G401 (cell line): Measurements from ENCODE around the gene NKAIN1. TPM values are rescaled to one million over a fixed set of nuclear protein-coding genes. Genes with fewer than 3 reads are reported as not detected.

Experiments used
- DNase-seq: peaks from one replicate; pipeline ENCODE4 v3.0.0-alpha.2; 2015; ENCODE audit warnings: low spot score
- in situ Hi-C: cut with HindIII; loops from 2 replicates; pipeline ENCODE4 v1.10.0; 2016; ENCODE audit warnings: low sequenced_read_pairs, mixed read lengths
- total RNA-seq: library from RNA; depleted of rRNA; stranded (reverse); fragments of >200 nt; shearing (Covaris generic); gene quantifications from 2 replicates; pipeline ENCODE4 v1.2.3, GENCODE V29; 2014

The NKAIN1 gene
- total RNA-seq, 1 experiment from 2014 or later: 3.6 TPM

- in situ Hi-C loops: no loop called here
- no peak for DNase-seq
These were observed 1.1 kb downstream of the NKAIN1 start for GRCh38 chr1:31238612-31238985.

DNA sequence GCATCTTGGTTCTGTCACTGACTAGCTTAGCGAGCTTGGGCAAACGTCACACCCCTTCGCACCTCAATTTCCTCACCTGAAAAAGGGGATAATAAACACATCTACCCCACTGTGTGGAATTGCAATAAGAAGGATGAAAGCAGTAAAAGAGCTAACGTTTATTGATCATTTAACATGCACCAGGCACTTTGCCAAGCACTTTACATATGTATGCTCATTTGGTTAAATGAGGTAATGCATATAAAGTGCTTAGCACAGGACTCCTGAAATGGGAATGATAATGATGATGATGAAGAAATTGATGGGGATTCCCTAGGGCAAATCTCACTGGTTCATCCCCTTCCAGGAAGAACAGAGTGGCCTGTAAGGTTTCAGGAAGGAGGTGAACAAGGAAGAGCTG lies 4.8 kb downstream of the NKAIN1 start:
- in situ Hi-C loops: no loop called here
- DNase-seq: no peak

- DNase-seq: no peak
- in situ Hi-C loops: no loop called here
These were observed 5.5 kb downstream of the NKAIN1 start for GRCh38 chr1:31234123-31234708.

DNA sequence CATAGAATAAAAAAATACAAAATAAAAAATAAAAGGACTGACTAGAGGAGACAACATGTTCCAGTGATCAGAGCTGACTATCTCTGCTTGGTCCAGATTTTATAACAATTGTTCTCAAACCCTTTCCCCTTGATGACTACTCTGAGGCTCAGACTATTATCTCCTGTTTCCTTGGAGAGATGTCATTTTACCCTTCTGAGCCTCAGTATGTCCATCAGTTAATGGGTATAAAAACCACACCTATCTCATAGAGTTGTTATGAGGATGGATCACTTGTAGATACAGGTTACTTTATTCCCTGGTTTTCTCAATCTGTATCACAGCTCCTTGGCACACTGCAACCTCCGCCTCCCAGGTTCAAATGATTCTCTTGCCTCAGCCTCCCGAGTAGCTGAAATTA lies 7.0 kb downstream of the NKAIN1 start:
- in situ Hi-C loops: no loop called here
- no peak for DNase-seq

- no peak for DNase-seq
- in situ Hi-C loops: no loop called here
These were observed 7.9 kb downstream of the NKAIN1 start for GRCh38 chr1:31231802-31232201.

- in situ Hi-C loops: no loop called here
- DNase-seq: no peak
These were observed 9.3 kb downstream of the NKAIN1 start for GRCh38 chr1:31230378-31230777.

GRCh38 chr1:31228986-31229385 lies 10.7 kb downstream of the NKAIN1 start:
- in situ Hi-C loops: no loop called here
- DNase-seq: no peak

GRCh38 chr1:31227891-31228568 lies 11.7 kb downstream of the NKAIN1 start:
- in situ Hi-C loops: no loop called here
- peak; percentile 93 for DNase-seq

GRCh38 chr1:31224068-31224467 lies 15.6 kb downstream of the NKAIN1 start:
- DNase-seq: no peak
- in situ Hi-C loops: no loop called here

- no peak for DNase-seq
- in situ Hi-C loops: no loop called here
These were observed 17.5 kb downstream of the NKAIN1 start for GRCh38 chr1:31222176-31222575.

DNA sequence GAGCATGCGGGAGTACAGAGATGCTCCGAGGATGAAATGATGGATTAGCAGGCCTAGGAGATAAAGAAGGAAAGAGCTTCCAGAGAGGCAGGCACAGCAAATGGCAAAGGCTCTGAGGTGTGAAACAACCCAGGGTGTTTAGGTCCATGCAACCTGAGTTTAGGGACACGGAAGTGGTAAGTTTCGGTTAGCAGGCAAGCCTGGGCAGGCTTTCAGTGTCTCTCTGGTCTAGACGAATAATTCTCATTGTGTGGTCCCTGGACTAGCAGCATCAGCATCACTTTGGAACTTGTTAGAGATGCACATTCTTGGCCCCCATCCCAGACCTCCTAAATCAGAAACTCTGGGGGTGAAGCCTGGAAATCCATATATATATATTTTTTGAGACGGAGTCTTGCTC lies 18.6 kb downstream of the NKAIN1 start:
- no peak for DNase-seq
- in situ Hi-C loops: no loop called here

DNA sequence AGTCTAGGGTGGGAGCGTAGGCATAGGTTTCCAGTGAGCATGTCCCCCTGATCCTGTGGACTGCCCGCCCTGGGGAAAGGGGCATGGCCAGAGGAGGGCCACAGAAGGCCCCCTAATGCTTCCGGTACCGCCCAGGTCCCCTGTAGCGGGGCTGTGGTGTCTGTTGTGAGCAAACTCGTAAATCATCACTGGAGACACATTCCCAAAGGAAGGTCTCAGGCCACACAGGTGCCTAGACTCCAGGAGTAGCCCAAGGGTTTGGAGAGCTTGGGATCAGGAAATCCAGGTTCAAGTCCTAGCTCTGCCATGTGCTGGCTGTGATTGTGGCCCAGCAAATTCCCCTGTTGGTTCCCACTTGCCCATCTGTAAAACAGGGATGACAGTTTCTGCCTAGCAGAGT lies 20.2 kb downstream of the NKAIN1 start:
- DNase-seq: no peak
- in situ Hi-C loops: no loop called here

- peak; percentile 70 for DNase-seq
- in situ Hi-C loops: no loop called here
These were observed 21.0 kb downstream of the NKAIN1 start for GRCh38 chr1:31218705-31219104.

- DNase-seq: peak; percentile 79
- in situ Hi-C loops: no loop called here
These were observed 23.7 kb downstream of the NKAIN1 start for GRCh38 chr1:31216016-31216415.

GRCh38 chr1:31215065-31215570 lies 24.6 kb downstream of the NKAIN1 start:
- in situ Hi-C loops: no loop called here
- DNase-seq: no peak

GRCh38 chr1:31214316-31215064 lies 25.2 kb downstream of the NKAIN1 start:
- no peak for DNase-seq
- in situ Hi-C loops: no loop called here

DNA sequence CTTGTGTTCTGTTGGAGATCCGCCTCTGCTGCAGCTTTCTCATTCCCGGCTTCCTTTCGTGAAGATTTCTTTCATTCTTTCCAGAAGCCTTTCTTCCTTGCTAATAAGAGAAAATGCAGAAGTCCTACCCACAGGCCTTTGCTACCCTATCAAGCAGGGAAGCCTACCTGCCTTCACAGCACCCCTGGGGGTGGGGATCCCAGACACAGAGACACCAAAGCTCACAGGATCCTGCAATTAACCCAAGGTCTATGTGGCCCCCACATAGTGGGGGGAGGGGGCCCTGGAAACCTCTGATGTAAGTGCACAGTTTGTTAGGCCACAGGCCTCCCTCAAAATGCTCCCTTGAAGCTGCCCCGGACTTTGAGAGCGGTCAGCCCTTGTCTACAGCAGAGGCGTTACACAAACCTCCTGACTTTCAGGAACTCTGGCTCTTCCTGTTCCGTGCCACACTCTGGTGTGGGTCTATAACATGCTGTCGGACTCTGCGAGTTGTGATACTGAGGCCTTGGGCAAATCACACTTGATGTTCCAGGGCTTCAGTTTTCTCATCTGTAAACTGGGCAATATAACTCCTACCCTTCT lies 31.2 kb downstream of the NKAIN1 start:
- in situ Hi-C loops: no loop called here
- no peak for DNase-seq

GRCh38 chr1:31207569-31207968 lies 32.1 kb downstream of the NKAIN1 start:
- no peak for DNase-seq
- in situ Hi-C loops: no loop called here

DNA sequence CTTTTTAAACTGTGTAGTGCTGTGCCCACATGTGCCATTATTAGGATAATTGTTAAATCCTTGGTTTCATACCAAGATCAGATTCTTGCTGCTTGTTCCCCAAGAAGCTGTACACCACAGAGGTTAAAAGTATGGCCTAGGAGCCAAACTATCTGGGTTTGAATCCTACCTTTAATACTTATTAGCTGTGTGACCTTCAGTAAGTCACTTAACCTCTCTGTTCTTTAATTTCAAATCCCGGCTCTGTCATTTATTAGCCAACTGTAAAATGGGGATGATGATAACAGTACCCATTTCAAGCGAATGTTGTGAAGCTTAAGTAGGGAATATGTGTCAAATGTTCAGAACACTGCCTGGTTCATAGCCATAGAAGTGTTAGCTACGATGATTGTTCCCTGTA lies 32.6 kb downstream of the NKAIN1 start:
- in situ Hi-C loops: no loop called here
- no peak for DNase-seq

DNA sequence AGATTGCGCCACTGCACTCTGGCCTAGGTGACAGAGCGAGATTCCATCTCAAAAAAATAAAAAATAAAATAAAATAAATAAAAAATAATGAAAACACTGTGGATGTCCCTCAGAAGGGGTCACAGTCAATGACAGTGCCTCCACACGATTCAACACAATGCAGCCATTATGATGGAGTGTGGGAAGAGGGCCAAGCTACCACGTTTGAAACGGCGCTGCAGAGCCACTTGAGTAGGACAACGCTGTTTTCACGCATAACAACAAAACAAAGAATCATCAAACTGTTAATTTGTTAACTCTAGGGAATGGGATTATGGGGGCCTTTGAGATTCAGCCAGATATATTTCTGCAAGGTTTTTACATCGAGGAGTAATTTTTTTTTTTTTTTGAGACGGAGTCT lies 36.5 kb downstream of the NKAIN1 start:
- in situ Hi-C loops: no loop called here
- DNase-seq: no peak
